Left renal pelvis (tissue), 4 donors: ENCODE measurements around the gene PROK1. TPM values are rescaled to one million over a fixed set of nuclear protein-coding genes. Genes with fewer than 3 reads are reported as not detected.

Experiments used
- polyA plus RNA-seq, 4 donors: library from polyadenylated mRNA; unstranded; fragments of 120-200 nt; gene quantifications; one replicate each; pipeline ENCODE4 v1.2.1, GENCODE V29; 2013; ENCODE audit not compliant: insufficient read length in 4 of 4

The PROK1 gene
- polyA plus RNA-seq, 4 donors: 0.11 to 0.96 (median 0.34) TPM; not detected in 1

Other genes with a start within 250 kb of the PROK1 start
- 1 to 10 TPM; 2.5 to 6.5 (median 4.7) TPM for gene KCNC4, start 240.8 kb upstream of the PROK1 start, polyA plus RNA-seq
- 10 to 100 TPM; 10.0 to 13.4 (median 10.3) TPM for gene RBM15, start 111.8 kb upstream of the PROK1 start, polyA plus RNA-seq
- gene SLC16A4, start 60.1 kb upstream of the PROK1 start, polyA plus RNA-seq: 10 to 100 TPM; 14.2 to 97.3 (median 71.0) TPM
- 100 to 1,000 TPM; 106 to 284 (median 260) TPM for gene LAMTOR5, start 43.5 kb upstream of the PROK1 start, polyA plus RNA-seq
- gene KCNA10, start 68.0 kb downstream of the PROK1 start, polyA plus RNA-seq: not detected
- under 1 TPM; 0.40 to 0.49 (median 0.46) TPM for gene KCNA2, start 155.2 kb downstream of the PROK1 start, polyA plus RNA-seq
- gene KCNA3, start 223.8 kb downstream of the PROK1 start, polyA plus RNA-seq: under 1 TPM; 0.11 to 0.22 (median 0.16) TPM